ENCODE measurements around the gene CSF3.
"Not testable (repeated sequence)": the region's sequence is repeated elsewhere in the genome, so short reads cannot be mapped to it uniquely, and the experiment has no call there.

Gene CSF3

DNA sequence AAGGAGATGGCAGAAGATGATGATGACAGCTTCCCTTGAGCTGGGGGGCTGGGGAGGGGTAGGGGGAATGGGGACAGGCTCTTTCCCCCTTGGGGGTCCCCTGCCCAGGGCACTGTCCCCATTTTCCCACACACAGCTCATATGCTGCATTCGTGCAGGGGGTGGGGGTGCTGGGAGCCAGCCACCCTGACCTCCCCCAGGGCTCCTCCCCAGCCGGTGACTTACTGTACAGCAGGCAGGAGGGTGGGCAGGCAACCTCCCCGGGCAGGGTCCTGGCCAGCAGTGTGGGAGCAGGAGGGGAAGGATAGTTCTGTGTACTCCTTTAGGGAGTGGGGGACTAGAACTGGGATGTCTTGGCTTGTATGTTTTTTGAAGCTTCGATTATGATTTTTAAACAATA lies 17.7 kb upstream of the CSF3 start:
- no peak for DNase-seq (ENCODE audit: low read depth, low spot score)
- Histone ChIP-seq H3K36me3 (ENCODE audit: control insufficient read depth, insufficient read depth, low read length) (peaks cover 45% of the 10 kb centered on the region), H3K27me3 (ENCODE audit: control insufficient read depth, insufficient read depth, low read length) (no peaks in the 10 kb centered on the region), H3K4me1 (ENCODE audit: control insufficient read depth, insufficient read depth, low read length) (no peaks in the 10 kb centered on the region), H3K27ac (ENCODE audit: low read length) (no peak overlapping the region), H3K9me3 (ENCODE audit: control insufficient read depth, insufficient read depth, low read length) (no peaks in the 10 kb centered on the region; the same call in 1 of the 2 replicates), H3K4me3 (ENCODE audit: low read length) (no peak overlapping the region)
- no CpG with 5 or more reads among the region's 4 CpGs for WGBS (ENCODE audit: insufficient coverage, insufficient read length)

DNA sequence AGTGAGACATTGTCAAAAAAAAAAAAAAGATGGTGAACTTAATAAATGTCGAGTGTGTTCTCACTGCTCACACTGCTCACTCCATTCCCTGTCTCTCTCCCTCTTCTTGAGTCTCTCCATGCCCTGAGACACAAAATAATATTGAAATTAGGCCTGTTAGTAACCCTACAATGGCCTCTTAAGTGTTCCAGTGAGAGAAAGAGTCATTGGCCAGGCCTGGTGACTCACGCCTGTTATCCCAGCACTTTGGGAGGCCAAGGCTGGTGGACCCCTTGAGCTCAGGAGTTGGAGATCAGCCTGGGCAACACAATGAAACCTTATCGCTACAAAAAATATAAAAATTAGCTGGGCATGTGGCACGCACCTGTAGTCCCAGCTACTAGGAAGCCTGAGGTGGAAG lies 16.2 kb upstream of the CSF3 start:
- no CpG with 5 or more reads among the region's 4 CpGs for WGBS (ENCODE audit: insufficient coverage, insufficient read length)
- H3K4me1 ChIP-seq (ENCODE audit: control insufficient read depth, insufficient read depth, low read length) = no peaks in the 10 kb centered on the region
- H3K4me3 ChIP-seq (ENCODE audit: low read length) = no peak overlapping the region
- peaks cover 29% of the 10 kb centered on the region for H3K36me3 ChIP-seq (ENCODE audit: control insufficient read depth, insufficient read depth, low read length)
- no peaks in the 10 kb centered on the region; the same call in 1 of the 2 replicates for H3K9me3 ChIP-seq (ENCODE audit: control insufficient read depth, insufficient read depth, low read length)
- no peak overlapping the region for H3K27ac ChIP-seq (ENCODE audit: low read length)
- DNase-seq (ENCODE audit: low read depth, low spot score) = no peak
- H3K27me3 ChIP-seq (ENCODE audit: control insufficient read depth, insufficient read depth, low read length) = no peaks in the 10 kb centered on the region

DNA sequence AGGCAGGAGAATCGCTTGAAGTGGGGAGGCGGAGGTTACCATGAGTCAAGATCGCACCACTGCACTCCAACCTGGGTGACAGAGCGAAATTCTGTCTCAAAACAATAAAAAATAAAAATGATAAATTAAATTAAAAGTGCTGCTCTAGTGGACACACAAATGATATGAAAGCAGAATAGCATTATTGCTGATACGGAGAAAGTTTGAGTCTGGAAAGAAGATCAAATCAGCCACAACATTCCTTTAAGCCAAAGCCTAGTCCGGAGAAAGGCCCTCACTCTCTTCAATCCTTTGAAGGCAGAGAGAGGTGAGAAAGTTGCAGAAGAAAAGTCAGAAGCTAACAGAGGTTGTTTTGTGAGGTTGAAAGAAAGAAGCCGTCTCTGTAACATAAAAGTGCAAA lies 15.1 kb upstream of the CSF3 start:
- Histone ChIP-seq H3K36me3 (ENCODE audit: control insufficient read depth, insufficient read depth, low read length) (peaks cover 18% of the 10 kb centered on the region), H3K9me3 (ENCODE audit: control insufficient read depth, insufficient read depth, low read length) (no peaks in the 10 kb centered on the region; the same call in 1 of the 2 replicates), H3K4me1 (ENCODE audit: control insufficient read depth, insufficient read depth, low read length) (no peaks in the 10 kb centered on the region), H3K4me3 (ENCODE audit: low read length) (no peak overlapping the region), H3K27ac (ENCODE audit: low read length) (no peak overlapping the region), H3K27me3 (ENCODE audit: control insufficient read depth, insufficient read depth, low read length) (no peaks in the 10 kb centered on the region)
- DNase-seq (ENCODE audit: low read depth, low spot score) = no peak
- WGBS (ENCODE audit: insufficient coverage, insufficient read length) = no CpG with 5 or more reads among the region's 7 CpGs

DNA sequence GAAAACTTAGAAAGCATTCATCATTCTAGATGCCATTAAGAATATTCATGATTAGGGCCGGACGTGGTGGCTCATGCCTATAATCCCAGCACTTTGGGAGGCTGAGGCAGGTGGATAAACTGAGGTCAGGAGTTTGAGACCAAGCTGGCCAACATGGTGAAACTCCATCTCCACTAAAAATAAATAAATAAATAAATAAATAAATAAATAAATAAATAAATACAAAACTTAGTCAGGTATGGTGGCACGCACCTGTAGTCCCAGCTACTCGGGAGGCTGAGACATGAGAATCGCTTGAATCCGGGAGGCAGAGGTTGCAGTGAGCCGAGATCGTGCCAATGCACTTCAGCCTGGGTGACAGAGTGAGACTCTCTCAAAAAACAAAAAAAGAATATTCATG lies 13.9 kb upstream of the CSF3 start:
- H3K9me3 ChIP-seq (ENCODE audit: control insufficient read depth, insufficient read depth, low read length); H3K36me3 ChIP-seq (ENCODE audit: control insufficient read depth, insufficient read depth, low read length); H3K4me1 ChIP-seq (ENCODE audit: control insufficient read depth, insufficient read depth, low read length); DNase-seq (ENCODE audit: low read depth, low spot score); H3K4me3 ChIP-seq (ENCODE audit: low read length); H3K27ac ChIP-seq (ENCODE audit: low read length); H3K27me3 ChIP-seq (ENCODE audit: control insufficient read depth, insufficient read depth, low read length): not testable (repeated sequence)
- no CpG with 5 or more reads among the region's 8 CpGs for WGBS (ENCODE audit: insufficient coverage, insufficient read length)

DNA sequence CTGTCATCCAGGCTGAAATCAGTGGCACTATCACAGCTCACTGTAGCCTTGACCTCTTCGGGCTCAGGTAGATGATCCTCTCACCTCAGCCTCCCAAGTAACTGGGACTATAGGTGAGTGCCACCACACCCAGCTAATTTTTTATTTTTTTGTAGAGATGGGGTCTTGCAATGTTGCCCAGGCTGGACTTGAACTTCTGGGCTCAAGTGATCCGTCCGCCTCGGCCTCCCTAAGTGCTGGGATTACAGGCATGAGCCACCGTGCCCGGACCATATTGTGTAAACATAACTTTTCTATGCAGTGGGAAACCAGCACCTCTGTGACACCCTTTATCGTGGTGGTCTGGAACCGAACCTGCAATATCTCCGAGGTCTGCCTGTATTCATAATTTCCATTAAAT lies 11.2 kb upstream of the CSF3 start:
- no peaks in the 10 kb centered on the region for H3K4me1 ChIP-seq (ENCODE audit: control insufficient read depth, insufficient read depth, low read length)
- no CpG with 5 or more reads among the region's 9 CpGs for WGBS (ENCODE audit: insufficient coverage, insufficient read length)
- H3K27ac ChIP-seq (ENCODE audit: low read length) = no peak overlapping the region
- H3K27me3 ChIP-seq (ENCODE audit: control insufficient read depth, insufficient read depth, low read length) = no peaks in the 10 kb centered on the region
- no peak overlapping the region for H3K4me3 ChIP-seq (ENCODE audit: low read length)
- H3K9me3 ChIP-seq (ENCODE audit: control insufficient read depth, insufficient read depth, low read length) = no peaks in the 10 kb centered on the region; the same call in 1 of the 2 replicates
- H3K36me3 ChIP-seq (ENCODE audit: control insufficient read depth, insufficient read depth, low read length) = no peaks in the 10 kb centered on the region
- DNase-seq (ENCODE audit: low read depth, low spot score) = no peak

DNA sequence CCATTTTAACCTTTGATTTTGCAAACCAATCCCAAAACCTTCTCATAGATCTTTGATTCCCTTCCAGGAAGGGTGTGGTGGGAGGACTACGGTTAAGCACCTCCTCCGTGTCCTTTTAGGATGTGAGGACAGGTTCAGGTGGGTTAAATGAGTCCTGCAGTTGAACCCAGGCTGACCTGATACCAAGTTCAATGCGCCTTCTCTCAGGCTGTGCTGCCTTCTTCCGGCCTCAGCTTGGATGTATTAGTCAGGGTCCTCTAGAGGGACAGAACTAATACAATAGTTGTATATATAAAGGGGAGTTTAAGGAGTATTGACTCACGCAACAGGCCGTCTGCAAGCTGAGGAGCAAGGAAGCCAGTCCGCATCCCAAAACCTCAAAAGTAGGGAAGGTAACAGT lies 10.5 kb upstream of the CSF3 start:
- Histone ChIP-seq H3K4me1 (ENCODE audit: control insufficient read depth, insufficient read depth, low read length) (no peaks in the 10 kb centered on the region), H3K27me3 (ENCODE audit: control insufficient read depth, insufficient read depth, low read length) (no peaks in the 10 kb centered on the region)

DNA sequence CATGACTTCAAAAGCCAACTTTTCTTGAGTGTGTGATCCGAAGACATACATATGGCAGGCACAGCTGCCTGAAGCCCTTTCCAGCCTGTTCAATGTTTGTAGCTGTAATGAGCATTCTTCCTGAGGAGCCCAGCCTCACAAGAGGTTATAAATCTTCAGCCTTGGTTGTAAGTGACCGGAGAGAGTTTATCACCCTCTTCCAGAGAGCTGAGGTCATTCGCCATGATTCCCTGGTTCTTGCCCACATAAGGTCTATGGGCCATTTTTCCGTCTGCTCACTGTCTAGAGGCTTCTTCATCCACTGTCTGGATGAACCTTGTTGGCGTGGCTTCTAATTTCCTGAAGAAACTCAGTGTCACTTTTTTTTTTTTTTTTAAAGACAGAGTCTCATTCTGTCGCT lies 9.7 kb upstream of the CSF3 start:
- Histone ChIP-seq H3K36me3 (ENCODE audit: control insufficient read depth, insufficient read depth, low read length) (no peaks in the 10 kb centered on the region), H3K4me3 (ENCODE audit: low read length) (no peak overlapping the region), H3K27ac (ENCODE audit: low read length) (no peak overlapping the region), H3K27me3 (ENCODE audit: control insufficient read depth, insufficient read depth, low read length) (no peaks in the 10 kb centered on the region), H3K9me3 (ENCODE audit: control insufficient read depth, insufficient read depth, low read length) (no peaks in the 10 kb centered on the region; the same call in 1 of the 2 replicates), H3K4me1 (ENCODE audit: control insufficient read depth, insufficient read depth, low read length) (no peaks in the 10 kb centered on the region)
- no CpG with 5 or more reads among the region's 6 CpGs for whole genome bisulfite sequencing (ENCODE audit: insufficient coverage, insufficient read length)
- DNase-seq (ENCODE audit: low read depth, low spot score) = no peak

More for the DNA sequence above, 10.5 kb upstream of the CSF3 start:
- Histone ChIP-seq H3K27ac (ENCODE audit: low read length) (no peak overlapping the region), H3K9me3 (ENCODE audit: control insufficient read depth, insufficient read depth, low read length) (no peaks in the 10 kb centered on the region; the same call in 1 of the 2 replicates), H3K4me3 (ENCODE audit: low read length) (no peak overlapping the region), H3K36me3 (ENCODE audit: control insufficient read depth, insufficient read depth, low read length) (no peaks in the 10 kb centered on the region)
- no CpG with 5 or more reads among the region's 7 CpGs for WGBS (ENCODE audit: insufficient coverage, insufficient read length)
- no peak for DNase-seq (ENCODE audit: low read depth, low spot score)

DNA sequence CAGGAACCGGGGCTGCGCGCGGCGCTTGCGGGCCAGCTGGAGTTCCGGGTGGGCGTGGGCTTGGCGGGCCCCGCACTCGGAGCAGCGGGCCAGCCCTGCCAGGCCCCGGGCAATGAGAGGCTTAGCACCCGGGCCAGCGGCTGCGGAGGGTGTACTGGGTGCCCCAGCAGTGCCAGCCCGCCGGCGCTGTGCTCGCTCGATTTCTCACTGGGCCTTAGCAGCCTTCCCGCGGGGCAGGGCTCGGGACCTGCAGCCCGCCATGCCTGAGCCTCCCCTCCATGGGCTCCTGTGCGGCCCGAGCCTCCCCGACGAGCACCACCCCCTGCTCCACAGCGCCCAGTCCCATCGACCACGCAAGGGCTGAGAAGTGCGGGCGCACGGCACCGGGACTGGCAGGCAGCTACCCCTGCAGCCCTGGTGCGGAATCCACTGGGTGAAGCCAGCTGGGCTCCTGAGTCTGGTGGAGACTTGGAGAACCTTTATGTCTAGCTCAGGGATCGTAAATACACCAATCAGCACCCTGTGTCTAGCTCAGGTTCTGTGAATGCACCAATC lies 4.2 kb upstream of the CSF3 start:
- not testable (repeated sequence) for DNase-seq (ENCODE audit: low read depth, low spot score); H3K4me3 ChIP-seq (ENCODE audit: low read length); H3K27me3 ChIP-seq (ENCODE audit: control insufficient read depth, insufficient read depth, low read length); H3K27ac ChIP-seq (ENCODE audit: low read length); H3K36me3 ChIP-seq (ENCODE audit: control insufficient read depth, insufficient read depth, low read length); H3K9me3 ChIP-seq (ENCODE audit: control insufficient read depth, insufficient read depth, low read length); H3K4me1 ChIP-seq (ENCODE audit: control insufficient read depth, insufficient read depth, low read length)
- no CpG with 5 or more reads among the region's 38 CpGs for WGBS (ENCODE audit: insufficient coverage, insufficient read length)

DNA sequence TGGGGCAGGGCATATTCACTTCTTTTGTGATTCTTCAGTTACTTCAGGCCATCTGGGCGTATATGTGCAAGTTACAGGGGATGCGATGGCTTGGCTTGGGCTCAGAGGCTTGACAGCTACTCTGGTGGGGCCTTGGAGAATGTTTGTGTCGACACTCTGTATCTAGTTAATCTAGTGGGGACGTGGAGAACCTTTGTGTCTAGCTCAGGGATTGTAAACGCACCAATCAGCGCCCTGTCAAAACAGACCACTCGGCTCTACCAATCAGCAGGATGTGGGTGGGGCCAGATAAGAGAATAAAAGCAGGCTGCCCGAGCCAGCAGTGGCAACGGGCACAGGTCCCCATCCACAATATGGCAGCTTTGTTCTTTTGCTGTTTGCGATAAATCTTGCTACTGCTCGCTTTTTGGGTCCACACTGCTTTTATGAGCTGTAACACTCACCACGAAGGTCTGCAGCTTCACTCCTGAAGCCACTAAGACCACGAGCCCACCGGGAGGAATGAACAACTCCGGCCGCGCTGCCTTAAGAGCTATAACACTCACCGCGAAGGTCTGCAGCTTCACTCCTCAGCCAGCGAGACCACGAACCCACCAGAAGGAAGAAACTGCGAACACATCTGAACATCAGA lies 3.1 kb upstream of the CSF3 start:
- not testable (repeated sequence) for H3K36me3 ChIP-seq (ENCODE audit: control insufficient read depth, insufficient read depth, low read length); H3K4me1 ChIP-seq (ENCODE audit: control insufficient read depth, insufficient read depth, low read length); H3K4me3 ChIP-seq (ENCODE audit: low read length); H3K9me3 ChIP-seq (ENCODE audit: control insufficient read depth, insufficient read depth, low read length); H3K27me3 ChIP-seq (ENCODE audit: control insufficient read depth, insufficient read depth, low read length); H3K27ac ChIP-seq (ENCODE audit: low read length); DNase-seq (ENCODE audit: low read depth, low spot score)
- no CpG with 5 or more reads among the region's 22 CpGs for WGBS (ENCODE audit: insufficient coverage, insufficient read length)

DNA sequence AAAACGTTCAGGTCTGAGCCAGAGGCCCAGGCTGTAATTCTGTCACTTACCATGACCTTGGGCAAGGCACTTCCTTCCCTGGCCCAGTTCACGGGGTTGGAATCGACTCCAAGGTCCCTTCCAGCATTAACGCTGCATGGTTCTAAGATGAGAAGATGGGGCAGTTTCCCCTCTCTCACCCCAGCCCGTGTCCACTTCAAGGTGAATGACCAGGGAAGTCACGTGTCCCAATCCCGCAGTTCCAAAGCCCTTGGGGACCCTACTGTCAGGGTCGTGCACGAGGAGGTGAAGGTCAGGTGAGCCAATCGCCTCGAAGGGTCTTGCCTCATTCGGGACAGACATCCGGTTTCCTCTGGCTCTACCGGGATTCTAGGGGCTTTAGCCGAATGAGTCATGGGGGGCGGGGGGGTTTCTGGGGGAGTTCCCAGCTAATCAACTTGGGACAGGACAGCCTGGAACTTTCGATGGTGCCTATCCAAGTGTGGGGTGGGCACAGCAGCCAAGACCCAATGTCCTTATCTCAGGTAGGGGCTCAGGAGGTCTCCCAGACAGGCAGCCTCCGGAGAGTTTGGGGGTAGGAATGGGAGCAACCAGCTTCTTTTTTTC lies 762 bp upstream of the CSF3 start:
- Histone ChIP-seq H3K4me3 (ENCODE audit: low read length) (no peak overlapping the region), H3K27ac (ENCODE audit: low read length) (no peak overlapping the region), H3K36me3 (ENCODE audit: control insufficient read depth, insufficient read depth, low read length) (0 out of 2 replicates have a peak, but pooled peaks cover 1% of the 10 kb centered on the region), H3K27me3 (ENCODE audit: control insufficient read depth, insufficient read depth, low read length) (no peaks in the 10 kb centered on the region), H3K4me1 (ENCODE audit: control insufficient read depth, insufficient read depth, low read length) (peaks cover 12% of the 10 kb centered on the region), H3K9me3 (ENCODE audit: control insufficient read depth, insufficient read depth, low read length) (no peaks in the 10 kb centered on the region)
- no CpG with 5 or more reads among the region's 18 CpGs for WGBS (ENCODE audit: insufficient coverage, insufficient read length)
- DNase-seq (ENCODE audit: low read depth, low spot score) = no peak

Measured in iPS DF 6.9 (cell line).